Measurements from ENCODE around the gene TSEN2.

- TF ChIP-seq CHD1 (IDR thresholded peaks at IDR 0.05; ENCODE audit: low read depth, low read length), result no peak
- TF ChIP-seq, protein P1, sequence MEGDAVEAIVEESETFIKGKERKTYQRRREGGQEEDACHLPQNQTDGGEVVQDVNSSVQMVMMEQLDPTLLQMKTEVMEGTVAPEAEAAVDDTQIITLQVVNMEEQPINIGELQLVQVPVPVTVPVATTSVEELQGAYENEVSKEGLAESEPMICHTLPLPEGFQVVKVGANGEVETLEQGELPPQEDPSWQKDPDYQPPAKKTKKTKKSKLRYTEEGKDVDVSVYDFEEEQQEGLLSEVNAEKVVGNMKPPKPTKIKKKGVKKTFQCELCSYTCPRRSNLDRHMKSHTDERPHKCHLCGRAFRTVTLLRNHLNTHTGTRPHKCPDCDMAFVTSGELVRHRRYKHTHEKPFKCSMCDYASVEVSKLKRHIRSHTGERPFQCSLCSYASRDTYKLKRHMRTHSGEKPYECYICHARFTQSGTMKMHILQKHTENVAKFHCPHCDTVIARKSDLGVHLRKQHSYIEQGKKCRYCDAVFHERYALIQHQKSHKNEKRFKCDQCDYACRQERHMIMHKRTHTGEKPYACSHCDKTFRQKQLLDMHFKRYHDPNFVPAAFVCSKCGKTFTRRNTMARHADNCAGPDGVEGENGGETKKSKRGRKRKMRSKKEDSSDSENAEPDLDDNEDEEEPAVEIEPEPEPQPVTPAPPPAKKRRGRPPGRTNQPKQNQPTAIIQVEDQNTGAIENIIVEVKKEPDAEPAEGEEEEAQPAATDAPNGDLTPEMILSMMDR (conservative IDR thresholded peaks at IDR 0.05; ENCODE audit: low read depth, low read length), result no peak
- no peak for TF ChIP-seq POLR2A (IDR thresholded peaks at IDR 0.05; ENCODE audit: low read depth, low read length)
- TF ChIP-seq RAD21 (IDR thresholded peaks at IDR 0.05; ENCODE audit: low read length), result no peak
- no peak for TF ChIP-seq CEBPB (IDR thresholded peaks at IDR 0.05; ENCODE audit: low read depth, low read length)
- no peak for TF ChIP-seq SMC3 (IDR thresholded peaks at IDR 0.05; ENCODE audit: low read depth, low read length)
- no peak for TF ChIP-seq BHLHE40 (IDR thresholded peaks at IDR 0.05; ENCODE audit: low read depth, low read length)
- TF ChIP-seq MXI1 (IDR thresholded peaks at IDR 0.05; ENCODE audit: borderline replicate concordance, low read depth, low read length), result no peak
- no peak for TF ChIP-seq FOS (IDR thresholded peaks at IDR 0.05; ENCODE audit: low read depth, low read length)
Observed at GRCh38 chr3:12569836-12570235, 85.6 kb downstream of the TSEN2 start.

Measured in IMR-90 (cell line).